HG02840 (cell line): Measurements from ENCODE around the gene PSG4.
"Not testable (repeated sequence)": the region's sequence is repeated elsewhere in the genome, so short reads cannot be mapped to it uniquely, and the experiment has no call there.

Source experiments
- ATAC-seq: cut with Tn5 transposase; IDR thresholded peaks from one replicate; pipeline ENCODE4 v1.9.1; 2021; ENCODE audit warnings: mild to moderate bottlenecking, moderate library complexity, moderate number of reproducible peaks; ENCODE audit not compliant: unreplicated experiment, low FRiP score

The PSG4 gene

DNA sequence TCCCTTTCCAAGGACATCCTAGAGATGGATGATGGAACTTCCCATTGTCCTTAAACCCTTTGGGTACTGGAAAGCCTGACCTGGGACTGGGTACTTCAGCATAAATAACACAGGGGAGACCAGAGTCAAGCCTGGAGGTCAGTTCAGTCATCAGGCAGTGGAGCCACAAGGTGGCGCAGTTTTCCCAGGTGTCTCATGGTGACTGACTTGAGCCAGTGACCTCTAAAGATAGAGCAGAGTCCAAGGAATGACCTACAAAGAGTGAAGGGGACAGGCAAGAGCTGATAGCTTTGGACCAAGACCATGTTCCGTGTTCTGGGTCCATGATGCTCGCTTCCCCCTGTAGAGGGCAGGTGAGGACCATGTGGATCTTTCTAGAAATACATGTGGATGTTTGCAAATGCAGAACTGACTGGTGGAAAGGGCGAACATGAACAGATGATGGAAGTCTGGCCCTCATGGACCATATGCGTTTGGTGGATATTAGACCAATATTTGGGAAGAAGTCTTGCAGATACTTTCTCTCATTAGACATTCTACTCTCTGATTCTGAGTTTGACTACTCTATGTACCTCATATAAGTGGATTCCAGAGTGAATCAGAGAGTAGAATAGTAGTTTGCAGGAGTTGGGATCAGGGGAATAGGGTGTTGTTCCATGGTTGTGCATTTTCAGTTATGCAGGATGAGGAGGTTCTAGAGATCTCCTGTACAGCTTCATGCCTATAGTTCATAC, 6.6 kb downstream of the PSG4 start:
- ATAC-seq, result not testable (repeated sequence)

DNA sequence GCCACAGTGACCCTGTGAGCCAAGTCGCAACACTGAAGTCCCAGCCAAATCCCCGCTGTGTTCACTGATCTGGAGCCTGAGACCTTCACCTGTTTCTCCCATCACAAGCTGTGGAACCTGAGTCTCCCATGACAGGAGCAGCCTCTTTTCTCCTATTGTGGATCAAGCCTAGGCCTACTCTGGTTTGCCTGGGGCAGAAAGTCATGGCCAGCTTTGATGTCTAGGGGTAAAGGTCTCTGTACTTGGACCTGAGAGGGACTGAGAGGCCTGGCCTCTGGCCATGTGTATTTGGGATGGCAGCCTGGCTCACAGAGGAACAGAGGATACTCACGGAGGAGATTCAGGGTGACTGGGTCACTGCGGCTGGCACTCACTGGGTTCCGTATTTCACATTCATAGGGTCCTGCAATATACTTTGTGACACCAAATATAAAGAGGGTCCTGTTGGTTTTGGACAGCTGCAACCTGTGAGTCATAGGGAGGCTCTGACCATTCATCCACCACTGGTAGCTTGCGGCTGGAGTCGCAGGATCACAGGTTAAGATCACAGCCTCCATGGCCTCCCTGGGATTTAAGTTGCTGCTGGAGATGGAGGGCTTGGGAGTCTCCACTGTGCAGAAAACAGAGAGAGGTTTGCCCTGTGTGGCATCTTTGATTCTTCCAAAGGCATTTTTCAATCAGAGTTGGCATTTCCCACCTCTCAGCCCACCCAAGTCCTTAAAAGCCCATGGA, 7.6 kb downstream of the PSG4 start:
- not testable (repeated sequence) for ATAC-seq

DNA sequence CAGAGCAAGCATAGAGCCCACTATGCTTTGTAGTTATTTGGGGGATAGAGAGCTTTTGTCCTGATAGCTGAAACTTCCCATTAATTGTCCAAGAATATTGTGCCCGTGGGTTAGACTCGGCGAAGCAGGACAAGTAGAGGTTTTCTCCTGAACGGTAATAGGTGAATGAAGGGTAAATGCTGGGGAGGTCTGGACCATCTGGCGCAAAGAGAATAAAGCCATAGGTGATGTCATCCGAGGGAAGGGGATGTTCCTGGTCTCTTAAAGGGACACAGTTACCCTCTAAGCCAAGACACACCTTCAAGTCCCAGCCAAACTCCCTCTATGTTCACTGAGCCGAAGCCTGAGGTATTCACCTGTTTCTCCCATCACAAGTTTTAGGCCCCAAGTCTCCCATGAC, 11.0 kb downstream of the PSG4 start:
- not testable (repeated sequence) for ATAC-seq

DNA sequence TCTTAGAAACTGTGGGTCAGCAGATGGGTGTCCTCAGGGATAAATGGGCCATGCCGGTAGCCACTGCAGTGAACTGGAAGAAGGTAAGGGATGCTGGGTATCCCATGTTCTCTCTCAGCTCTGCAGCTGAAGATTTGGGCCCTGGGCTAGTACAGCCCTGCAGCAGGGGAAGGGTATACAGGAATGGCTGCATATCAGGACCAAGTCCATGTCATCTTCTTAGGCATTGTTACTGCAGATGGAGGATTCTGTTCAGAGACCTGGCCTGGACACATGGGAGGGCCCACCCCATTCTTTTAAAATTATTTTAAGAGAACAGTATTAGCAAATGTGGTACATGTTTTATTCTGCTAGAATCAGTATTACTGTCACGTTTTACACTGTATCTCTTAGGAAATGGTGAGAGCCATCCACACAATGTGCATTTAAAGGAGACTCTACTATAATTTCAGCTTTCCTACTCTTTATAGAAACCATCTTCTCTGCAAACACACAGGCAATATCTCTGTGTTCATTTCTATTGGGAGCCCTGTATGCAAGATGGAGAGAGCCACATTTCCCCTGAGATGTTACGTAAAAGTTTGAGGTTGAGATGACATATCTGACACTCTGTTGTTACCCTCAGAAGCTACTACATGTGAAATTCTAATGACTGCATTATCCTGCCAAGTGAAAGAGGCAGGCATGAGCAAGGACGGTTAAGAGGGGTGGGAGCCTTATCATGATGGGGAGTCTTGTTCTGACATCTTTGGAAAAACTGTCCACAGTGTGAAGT, 12.9 kb downstream of the PSG4 start:
- ATAC-seq, result not testable (repeated sequence)

DNA sequence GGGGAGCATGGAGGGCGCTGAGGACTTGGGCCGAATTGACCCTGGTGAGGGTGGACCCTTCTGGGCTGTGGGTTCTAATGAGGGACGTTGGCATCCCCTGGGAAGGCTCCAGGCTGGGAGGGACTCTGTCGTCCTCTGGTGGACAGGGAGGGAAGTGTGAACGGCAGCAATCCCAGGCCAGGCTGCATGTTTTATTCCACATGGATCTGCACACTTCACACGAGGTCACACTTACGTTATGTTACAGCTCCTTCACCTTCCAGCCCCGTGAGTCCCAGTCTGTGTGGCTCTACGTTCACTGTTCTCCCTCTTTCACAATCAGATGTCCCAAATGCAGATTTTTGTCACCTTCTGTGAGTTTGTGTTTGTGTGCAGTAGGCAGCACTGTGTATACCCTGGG, 17.3 kb downstream of the PSG4 start:
- not testable (repeated sequence) for ATAC-seq

DNA sequence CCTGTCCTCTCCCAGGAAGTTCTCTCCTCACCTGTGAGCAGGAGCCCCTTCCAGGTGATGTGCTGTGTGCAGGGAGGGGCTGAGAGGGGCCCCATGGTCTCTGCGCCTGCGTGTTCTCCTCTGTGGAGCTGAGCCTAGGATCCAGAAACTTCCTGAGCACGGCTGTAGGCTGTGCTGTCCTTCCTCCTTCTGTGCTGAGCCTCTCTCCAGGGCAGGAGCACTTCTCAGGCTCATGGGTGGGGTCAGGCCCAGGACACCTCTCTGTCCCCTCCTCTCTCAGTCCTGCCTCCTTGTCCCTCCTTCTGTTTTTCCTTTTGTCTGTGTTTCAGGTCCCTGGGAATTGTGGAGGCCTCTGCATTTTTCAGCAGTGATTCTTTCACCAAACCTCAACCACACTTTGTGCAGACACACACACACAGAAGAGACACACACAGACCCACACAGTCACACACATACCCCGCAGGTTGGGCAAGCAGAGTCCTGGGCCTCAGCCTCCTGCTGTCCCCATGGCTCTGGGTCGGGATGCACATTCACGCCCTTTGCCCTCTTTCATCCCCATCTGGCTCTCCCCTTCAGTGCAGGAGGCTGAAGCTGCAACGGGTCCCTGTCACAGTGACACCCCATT, 19.0 kb downstream of the PSG4 start, which contains the start of gene PSG5:
PSG5 (minus strand) TSS at position 226 of the 625 bp plus-strand sequence; CDS start at position 95, 131 bp downstream.
- ATAC-seq, result not testable (repeated sequence)

DNA sequence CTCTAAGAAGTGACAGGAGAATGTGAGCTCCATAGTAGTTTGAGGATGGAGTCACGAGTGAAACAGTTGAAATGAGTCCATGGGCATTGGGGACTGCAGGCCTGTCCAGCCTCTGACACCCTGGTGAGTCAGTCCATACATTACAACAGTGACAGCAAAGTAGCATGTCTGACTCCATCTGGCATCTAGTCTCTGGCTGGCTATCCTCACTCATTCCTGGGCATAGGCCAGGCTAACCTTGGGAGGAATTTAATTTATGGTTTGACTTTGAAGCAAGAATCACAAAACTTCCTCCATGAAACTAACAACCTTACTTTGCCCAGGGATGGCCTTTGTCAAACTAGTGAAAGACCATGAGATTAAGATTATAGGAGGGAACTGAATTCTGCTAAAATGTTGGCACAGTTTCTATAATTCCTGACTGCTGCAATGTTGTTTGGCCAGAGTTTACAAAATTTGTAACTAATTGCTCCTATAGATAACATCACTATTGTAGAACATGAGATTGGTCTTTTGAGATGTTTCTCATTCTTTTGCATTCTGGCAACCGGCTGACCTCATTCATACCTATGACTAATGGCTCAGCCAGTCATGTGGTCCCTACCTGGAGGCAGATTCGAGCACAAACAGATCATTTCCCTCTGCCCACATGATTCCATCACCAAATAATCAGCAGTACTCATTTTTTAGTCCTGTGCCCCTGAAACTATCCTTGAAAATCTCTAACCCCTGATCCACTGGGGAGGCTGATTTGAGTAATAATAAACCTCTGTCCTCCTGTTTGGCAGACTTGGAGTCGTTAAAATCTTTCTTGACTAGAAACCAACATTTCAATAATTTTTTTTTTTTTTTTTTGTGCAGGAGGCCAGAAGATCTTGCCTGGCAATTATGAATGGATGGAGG, 23.3 kb downstream of the PSG4 start:
- not testable (repeated sequence) for ATAC-seq

DNA sequence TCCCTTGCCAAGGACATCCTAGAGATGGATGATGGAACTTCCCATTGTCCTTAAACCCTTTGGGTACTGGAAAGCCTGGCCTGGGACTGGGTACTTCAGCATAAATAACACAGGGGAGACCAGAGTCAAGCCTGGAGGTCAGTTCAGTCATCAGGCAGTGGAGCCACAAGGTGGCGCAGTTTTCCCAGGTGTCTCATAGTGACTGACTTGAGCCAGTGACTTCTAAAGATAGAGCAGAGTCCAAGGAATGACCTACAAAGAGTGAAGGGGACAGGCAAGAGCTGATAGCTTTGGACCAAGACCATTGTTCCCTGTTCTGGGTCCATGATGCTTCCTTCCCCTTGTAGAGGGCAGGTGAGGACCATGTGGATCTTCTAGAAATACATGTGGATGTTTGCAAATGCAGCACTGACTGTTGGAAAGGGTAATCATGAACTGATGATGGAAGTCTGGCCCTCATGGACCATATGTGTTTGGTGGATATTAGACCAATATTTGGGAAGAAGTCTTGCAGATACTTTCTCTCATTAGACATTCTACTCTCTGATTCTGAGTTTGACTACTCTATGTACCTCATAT, 25.8 kb downstream of the PSG4 start:
- ATAC-seq, result not testable (repeated sequence)

DNA sequence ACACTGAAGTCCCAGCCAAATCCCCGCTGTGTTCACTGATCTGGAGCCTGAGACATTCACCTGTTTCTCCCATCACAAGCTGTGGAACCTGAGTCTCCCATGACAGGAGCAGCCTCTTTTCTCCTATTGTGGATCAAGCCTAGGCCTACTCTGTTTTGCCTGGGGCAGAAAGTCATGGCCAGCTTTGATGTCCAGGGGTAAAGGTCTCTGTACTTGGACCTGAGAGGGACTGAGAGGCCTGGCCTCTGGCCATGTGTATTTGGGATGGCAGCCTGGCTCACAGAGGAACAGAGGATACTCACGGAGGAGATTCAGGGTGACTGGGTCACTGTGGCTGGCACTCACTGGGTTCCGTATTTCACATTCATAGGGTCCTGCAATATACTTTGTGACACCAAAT, 26.9 kb downstream of the PSG4 start:
- not testable (repeated sequence) for ATAC-seq

DNA sequence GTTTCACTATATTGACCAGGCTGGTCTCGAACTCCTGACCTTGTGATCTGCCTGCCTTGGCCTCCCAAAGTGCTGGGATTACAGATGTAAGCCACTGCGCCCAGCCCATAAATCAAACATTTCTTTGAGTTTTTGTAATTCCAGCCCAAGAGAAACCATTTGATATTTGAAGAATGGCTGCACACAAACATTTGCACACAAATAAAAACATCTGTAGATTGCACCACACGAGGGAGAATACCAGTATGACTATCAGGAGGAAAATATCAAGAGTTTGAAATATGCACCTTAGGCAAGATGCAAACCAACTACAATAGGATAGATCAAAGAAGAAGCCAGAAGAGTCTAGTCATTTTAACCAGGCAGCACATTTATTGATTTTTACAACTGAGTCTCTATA, 39.5 kb downstream of the PSG4 start:
- ATAC-seq, result not testable (repeated sequence)

DNA sequence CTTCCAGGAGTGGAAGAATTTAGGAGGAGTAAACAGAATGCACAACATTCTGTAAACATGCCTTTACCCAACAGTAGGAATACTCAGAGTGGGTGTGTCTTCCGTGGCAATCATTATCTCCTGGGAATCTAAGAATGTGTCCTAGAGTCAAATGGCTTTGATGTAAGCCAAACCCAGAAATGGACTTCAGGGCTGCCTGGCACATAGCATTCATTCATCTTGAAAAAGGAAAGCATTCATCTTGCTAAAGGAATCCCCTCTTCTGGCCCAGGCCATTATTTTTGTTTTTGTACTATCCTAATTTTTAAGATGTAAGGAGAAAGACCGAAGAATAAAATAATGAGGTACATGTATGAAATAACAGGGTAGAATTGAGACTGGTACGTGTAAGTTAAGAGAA, 42.3 kb downstream of the PSG4 start:
- not testable (repeated sequence) for ATAC-seq

DNA sequence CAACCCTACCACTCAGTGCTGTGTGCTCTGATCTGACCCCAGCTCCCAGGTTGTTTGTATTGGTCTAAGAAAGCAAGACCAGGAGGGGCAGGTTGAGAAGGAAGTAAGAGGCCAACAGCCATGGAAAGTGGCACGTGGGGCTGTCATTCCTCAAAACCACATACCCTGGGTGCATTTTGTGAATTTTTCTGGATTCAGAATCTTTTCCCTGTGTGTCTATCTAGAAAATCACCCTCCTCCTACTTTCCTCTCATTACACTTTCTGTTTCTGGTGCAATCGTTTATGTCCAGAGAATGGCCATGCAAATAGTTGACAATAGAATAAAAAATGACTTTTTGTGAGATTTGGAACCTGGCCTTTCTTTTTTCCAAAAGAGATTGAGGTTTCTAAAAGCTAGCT, 43.2 kb downstream of the PSG4 start:
- not testable (repeated sequence) for ATAC-seq

DNA sequence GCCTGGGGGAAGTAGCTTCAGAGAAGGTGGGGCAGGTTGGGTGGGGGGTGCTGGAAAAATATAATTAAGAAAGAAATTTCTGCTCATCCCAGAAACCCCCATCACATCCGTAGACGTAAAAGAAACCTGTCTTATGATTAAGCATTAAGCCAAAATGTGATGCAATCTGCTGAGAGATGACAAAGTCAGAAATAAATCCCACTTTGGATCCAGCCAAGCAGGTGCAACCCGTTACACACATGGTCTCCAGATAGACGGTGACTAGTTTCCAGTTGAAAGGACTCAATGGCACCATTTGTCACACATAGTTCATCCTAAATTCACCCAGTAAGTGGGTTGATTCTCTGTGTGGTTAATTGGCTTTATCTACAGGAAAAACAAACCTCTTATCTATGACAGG, 53.2 kb downstream of the PSG4 start:
- ATAC-seq, result no peak

DNA sequence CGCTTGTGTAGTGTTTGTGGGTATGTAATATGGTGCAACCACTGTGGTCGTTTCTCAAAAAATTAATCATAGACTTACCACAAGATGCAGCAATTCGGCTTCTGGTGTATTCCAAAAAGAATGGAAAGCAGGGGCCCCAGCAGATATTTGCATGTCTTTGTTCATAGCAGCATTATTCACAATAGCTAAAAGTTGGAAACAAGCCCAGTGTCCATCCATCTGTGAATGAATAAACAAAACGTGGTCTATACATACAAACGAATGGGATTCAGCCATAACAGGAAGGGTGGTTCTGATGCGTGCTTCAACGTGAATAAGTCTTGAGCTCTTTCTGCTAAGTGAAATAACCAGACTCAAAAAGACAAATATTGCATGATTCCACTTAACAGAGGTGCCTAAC, 55.6 kb downstream of the PSG4 start:
- ATAC-seq, result not testable (repeated sequence)

DNA sequence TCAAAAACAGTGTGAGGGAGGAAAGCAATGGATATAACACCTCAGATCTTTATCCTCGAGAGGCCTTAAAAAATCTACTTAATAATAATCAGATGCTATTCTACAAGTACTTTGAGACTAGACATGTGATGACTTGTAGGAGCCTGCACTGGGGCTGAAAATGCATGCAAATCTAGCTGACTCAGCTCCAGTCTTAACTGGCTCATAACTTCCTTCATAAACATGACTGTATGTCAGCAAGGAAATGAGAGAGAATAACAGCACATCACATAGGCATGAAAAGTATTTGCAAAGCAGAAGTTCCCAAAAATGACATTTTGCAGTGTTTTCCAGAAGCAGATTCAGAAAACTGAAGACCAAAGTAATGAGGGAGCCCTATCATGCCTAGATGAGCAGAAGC, 57.2 kb downstream of the PSG4 start:
- ATAC-seq, result no peak
